BLaER1 treated with 17β-estradiol and CSF1 and Interleukin-3, amounts not matched to agents 10 nM and 100 nM (cell line): ENCODE measurements around the gene GRAMD1B.
"Not testable (repeated sequence)": the region's sequence is repeated elsewhere in the genome, so short reads cannot be mapped to it uniquely, and the experiment has no call there.

Source experiments
- H3K27ac ChIP-seq, 11 experiments: shearing (Covaris generic); formaldehyde crosslinking; 2 replicates each; pipeline ENCODE4 v1.8.1; 2022
- H3K27me3 ChIP-seq, 11 experiments: shearing (Covaris generic); formaldehyde crosslinking; 2 replicates each; pipeline ENCODE4 v1.8.1; 2022
- H3K36me3 ChIP-seq, 11 experiments: shearing (Covaris generic); formaldehyde crosslinking; 2 replicates each; pipeline ENCODE4 v1.8.1; 2022
- H3K4me1 ChIP-seq, 10 experiments: shearing (Covaris generic); formaldehyde crosslinking; 2 replicates each; pipeline ENCODE4 v1.8.1; 2022
- H3K4me2 ChIP-seq, 11 experiments: shearing (Covaris generic); formaldehyde crosslinking; 2 replicates each; pipeline ENCODE4 v1.8.1; 2022
- H3K4me3 ChIP-seq, 10 experiments: shearing (Covaris generic); formaldehyde crosslinking; 2 replicates each; pipeline ENCODE4 v1.8.1; 2022
- H3K9ac ChIP-seq, 11 experiments: shearing (Covaris generic); formaldehyde crosslinking; 2 replicates each; pipeline ENCODE4 v1.8.1; 2022
- H3K9me3 ChIP-seq, 11 experiments: shearing (Covaris generic); formaldehyde crosslinking; replicated peaks in 1 of 11; 2 replicates each; pipeline ENCODE4 v1.8.1; 2022
- H4K20me1 ChIP-seq, 11 experiments: shearing (Covaris generic); formaldehyde crosslinking; 2 replicates each; pipeline ENCODE4 v1.8.1; 2022
- Cebpa-rat ChIP-seq, 11 experiments: shearing (Covaris generic); IDR thresholded peaks; 2 replicates each; pipeline ENCODE4 v1.8.1; 2022

GRAMD1B gene

GRCh38 chr11:123510579-123510905 lies 80.5 kb downstream of the GRAMD1B start:
- no peak overlapping the region for H3K9ac ChIP-seq
- H3K36me3 ChIP-seq, result no peaks in the 10 kb centered on the region; a peak in 1 of 22 replicates
- TF ChIP-seq Cebpa-rat (IDR thresholded peaks at IDR 0.05), result no peak
- peaks cover 0 to 41% (median 5%) of the 10 kb centered on the region in 11 experiments; a peak in 9 of 22 replicates for H4K20me1 ChIP-seq
- no peaks in the 10 kb centered on the region for H3K27me3 ChIP-seq
- H3K27ac ChIP-seq, result no peak overlapping the region
- no peak overlapping the region for H3K4me3 ChIP-seq
- no peaks in the 10 kb centered on the region for H3K9me3 ChIP-seq
- peak overlapping the region in 9 of 11 experiments; percentile 20 to 52 (median 37); a peak in 17 of 22 replicates for H3K4me2 ChIP-seq
- peaks cover 1 to 41% (median 31%) of the 10 kb centered on the region in 10 experiments; a peak in 18 of 20 replicates for H3K4me1 ChIP-seq

GRCh38 chr11:123511037-123511870 lies 81.2 kb downstream of the GRAMD1B start:
- H4K20me1 ChIP-seq, result peaks cover 0 to 36% (median 5%) of the 10 kb centered on the region in 11 experiments; a peak in 9 of 22 replicates
- H3K4me3 ChIP-seq, result no peak overlapping the region
- peak overlapping the region in 10 of 11 experiments; percentile 7 to 52 (median 36); a peak in 18 of 22 replicates for H3K4me2 ChIP-seq
- H3K27ac ChIP-seq, result no peak overlapping the region
- H3K27me3 ChIP-seq, result no peaks in the 10 kb centered on the region
- no peak overlapping the region for H3K9ac ChIP-seq
- no peaks in the 10 kb centered on the region; a peak in 1 of 22 replicates for H3K36me3 ChIP-seq
- no peak for TF ChIP-seq Cebpa-rat (IDR thresholded peaks at IDR 0.05)
- peaks cover 0 to 35% (median 25%) of the 10 kb centered on the region in 10 experiments; a peak in 16 of 20 replicates for H3K4me1 ChIP-seq
- H3K9me3 ChIP-seq, result no peaks in the 10 kb centered on the region

DNA sequence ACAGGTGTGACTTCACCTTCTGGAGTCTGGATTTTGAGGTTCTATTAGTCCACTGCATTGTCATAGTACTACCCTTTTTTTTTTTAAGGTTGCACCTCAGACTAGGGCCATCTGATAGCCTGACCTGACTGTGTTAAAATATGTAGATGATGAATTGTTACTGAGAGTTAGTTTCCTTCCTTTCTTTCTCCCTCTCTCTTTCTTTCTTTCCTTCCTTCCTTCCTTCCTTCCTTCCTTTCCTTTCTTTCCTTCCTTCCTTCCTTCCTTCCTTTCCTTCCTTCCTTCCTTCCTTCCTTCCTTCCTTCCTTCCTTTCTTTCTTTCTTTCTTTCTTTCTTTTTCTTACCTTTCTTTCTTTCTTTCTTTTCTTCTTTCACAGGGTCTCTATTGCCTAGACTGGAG lies 83.2 kb downstream of the GRAMD1B start:
- 0 out of 22 replicates have a peak overlapping the region, but pooled peaks of 1 of the 11 experiments have one; percentile 4 for H3K4me2 ChIP-seq
- not testable (repeated sequence) for H3K36me3 ChIP-seq, H3K27me3 ChIP-seq, H3K9ac ChIP-seq, H3K9me3 ChIP-seq, H3K27ac ChIP-seq, H3K4me3 ChIP-seq
- peaks cover 13 to 54% (median 40%) of the 10 kb centered on the region in 10 experiments for H3K4me1 ChIP-seq
- H4K20me1 ChIP-seq, result peaks cover 0 to 40% (median 5%) of the 10 kb centered on the region in 11 experiments; a peak in 9 of 22 replicates

- Histone ChIP-seq H3K9me3 (peaks cover 6 to 19% (median 12%) of the 10 kb centered on the region in 11 experiments; a peak in 19 of 22 replicates), H3K27ac (no peak overlapping the region), H3K4me2 (no peak overlapping the region; a peak in 1 of 22 replicates), H3K27me3 (no peaks in the 10 kb centered on the region), H3K4me1 (peaks cover 28 to 50% (median 41%) of the 10 kb centered on the region in 10 experiments), H4K20me1 (peaks cover 0 to 15% (median 0%) of the 10 kb centered on the region in 11 experiments; a peak in 6 of 22 replicates), H3K9ac (no peak overlapping the region), H3K4me3 (no peak overlapping the region), H3K36me3 (peaks cover 0 to 7% (median 0%) of the 10 kb centered on the region in 11 experiments; a peak in 3 of 22 replicates)
- TF ChIP-seq Cebpa-rat (IDR thresholded peaks at IDR 0.05), result no peak
Measured at GRCh38 chr11:123516238-123516637, 86.2 kb downstream of the GRAMD1B start.

- peaks cover 28 to 41% (median 38%) of the 10 kb centered on the region in 10 experiments for H3K4me1 ChIP-seq
- no peaks in the 10 kb centered on the region for H3K27me3 ChIP-seq
- peak overlapping the region in 3 of 11 experiments; percentile 28 to 44 (median 44); a peak in 6 of 22 replicates for H3K27ac ChIP-seq
- H3K36me3 ChIP-seq, result peaks cover 0 to 7% (median 0%) of the 10 kb centered on the region in 11 experiments; a peak in 3 of 22 replicates
- no peak for TF ChIP-seq Cebpa-rat (IDR thresholded peaks at IDR 0.05)
- peak overlapping the region; percentile 71 to 88 (median 81) for H3K4me2 ChIP-seq
- peaks cover 9 to 23% (median 15%) of the 10 kb centered on the region in 11 experiments; a peak in 19 of 22 replicates for H3K9me3 ChIP-seq
- H4K20me1 ChIP-seq, result peaks cover 0 to 14% (median 0%) of the 10 kb centered on the region in 11 experiments; a peak in 3 of 22 replicates
- peak overlapping the region in 5 of 11 experiments; percentile 14 to 41 (median 22); a peak in 7 of 22 replicates for H3K9ac ChIP-seq
- H3K4me3 ChIP-seq, result peak overlapping the region in 5 of 10 experiments; percentile 2 to 23 (median 20); a peak in 3 of 20 replicates
Measured at GRCh38 chr11:123517559-123518364, 87.7 kb downstream of the GRAMD1B start.

- H3K4me2 ChIP-seq, result peak overlapping the region; percentile 71 to 88 (median 81)
- peaks cover 0 to 14% (median 0%) of the 10 kb centered on the region in 11 experiments; a peak in 3 of 22 replicates for H4K20me1 ChIP-seq
- peaks cover 9 to 23% (median 15%) of the 10 kb centered on the region in 11 experiments; a peak in 19 of 22 replicates for H3K9me3 ChIP-seq
- H3K9ac ChIP-seq, result peak overlapping the region in 2 of 11 experiments; percentile 22 to 27; a peak in 2 of 22 replicates
- TF ChIP-seq Cebpa-rat (IDR thresholded peaks at IDR 0.05), result no peak
- peak overlapping the region in 3 of 11 experiments; percentile 12 to 44 (median 44); a peak in 5 of 22 replicates for H3K27ac ChIP-seq
- H3K4me1 ChIP-seq, result peaks cover 28 to 40% (median 35%) of the 10 kb centered on the region in 10 experiments
- peaks cover 0 to 7% (median 0%) of the 10 kb centered on the region in 11 experiments; a peak in 3 of 22 replicates for H3K36me3 ChIP-seq
- no peaks in the 10 kb centered on the region for H3K27me3 ChIP-seq
- H3K4me3 ChIP-seq, result 0 out of 20 replicates have a peak overlapping the region, but pooled peaks of 1 of the 10 experiments have one; percentile 2
Measured at GRCh38 chr11:123518496-123519054, 88.5 kb downstream of the GRAMD1B start.

- Histone ChIP-seq H3K9me3 (peaks cover 9 to 23% (median 15%) of the 10 kb centered on the region in 11 experiments; a peak in 19 of 22 replicates), H3K4me2 (peak overlapping the region; percentile 71 to 88 (median 81)), H3K4me1 (peaks cover 28 to 40% (median 35%) of the 10 kb centered on the region in 10 experiments), H4K20me1 (peaks cover 0 to 14% (median 0%) of the 10 kb centered on the region in 11 experiments; a peak in 3 of 22 replicates), H3K4me3 (no peak overlapping the region), H3K27me3 (no peaks in the 10 kb centered on the region), H3K36me3 (peaks cover 0 to 7% (median 0%) of the 10 kb centered on the region in 11 experiments; a peak in 3 of 22 replicates), H3K27ac (peak overlapping the region in 2 of 11 experiments; percentile 12 to 44; a peak in 2 of 22 replicates), H3K9ac (0 out of 22 replicates have a peak overlapping the region, but pooled peaks of 1 of the 11 experiments have one; percentile 27)
- no peak for TF ChIP-seq Cebpa-rat (IDR thresholded peaks at IDR 0.05)
Measured at GRCh38 chr11:123519055-123519796, 89.2 kb downstream of the GRAMD1B start.
